Posterior cingulate gyrus (tissue), 11 donors: ENCODE measurements around the gene MATN1.
A peak's percentile ranks its signal among the peaks of the same experiment; 100 is the strongest.

Experiments
- DNase-seq, 10 donors: peaks; one replicate each; pipeline versions ENCODE4 v3.0.0 to v3.0.0-alpha.2; 2020 to 2021; ENCODE audit warnings: mixed read lengths in 3 of 10
- intact Hi-C: fragments of 100-400 bp; cut with DNase I; formaldehyde crosslinking; loops from one replicate; pipeline ENCODE4 v1.15.1; 2023

The MATN1 gene

GRCh38 chr1:30707412-30708360 lies 15.7 kb downstream of the MATN1 start:
- peak; percentile 73 to 99 (median 88) for DNase-seq
- intact Hi-C loops, result loop anchor here (2.0 to 10.0 kb wide), 3 partner anchors 1471 to 1923 kb away; partner anchors contain the start of gene PTPRU

GRCh38 chr1:30706528-30706927 lies 16.9 kb downstream of the MATN1 start:
- DNase-seq, result peak in 6 of 10 donors; percentile 49 to 92 (median 59)
- intact Hi-C loops, result loop anchor here (2.0 to 10.0 kb wide), 3 partner anchors 1470 to 1922 kb away; partner anchors contain the start of gene PTPRU

GRCh38 chr1:30705698-30706097 lies 17.7 kb downstream of the MATN1 start:
- DNase-seq, result no peak
- intact Hi-C loops, result loop anchor here (2.0 to 10.0 kb wide), 3 partner anchors 1469 to 1921 kb away; partner anchors contain the start of gene PTPRU

- peak in 5 of 10 donors; percentile 37 to 90 (median 42) for DNase-seq
- intact Hi-C loops, result loop anchor here (10.0 kb wide), 2 partner anchors 1670 to 1920 kb away; no protein-coding TSS in a partner anchor
These were observed 18.4 kb downstream of the MATN1 start for GRCh38 chr1:30704765-30705509.

DNA sequence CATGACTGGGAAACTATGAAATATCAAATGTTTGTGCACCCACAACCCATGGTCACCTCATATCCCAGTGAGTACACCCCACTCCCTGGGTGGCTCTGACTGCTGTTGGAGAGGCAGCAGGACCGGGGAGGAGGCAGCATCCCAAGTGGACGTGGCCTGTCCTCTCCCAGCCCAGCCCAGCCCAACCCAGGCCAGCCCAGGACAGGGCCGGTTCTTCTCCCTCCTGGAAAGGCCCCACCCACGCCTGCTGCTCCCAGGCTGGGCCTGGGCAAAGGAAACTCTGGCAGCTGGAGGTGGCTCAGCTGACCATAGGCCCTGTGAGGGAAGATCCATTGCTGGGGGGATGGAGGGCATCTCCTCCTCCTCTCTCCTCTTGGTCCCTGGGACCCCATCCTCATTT lies 19.1 kb downstream of the MATN1 start:
- intact Hi-C loops, result loop anchor here (10.0 kb wide), 2 partner anchors 1669 to 1919 kb away; no protein-coding TSS in a partner anchor
- no peak for DNase-seq

GRCh38 chr1:30702823-30703222 lies 20.6 kb downstream of the MATN1 start:
- DNase-seq, result no peak
- intact Hi-C loops, result loop anchor here (10.0 kb wide), 2 partner anchors 1668 to 1918 kb away; no protein-coding TSS in a partner anchor

DNA sequence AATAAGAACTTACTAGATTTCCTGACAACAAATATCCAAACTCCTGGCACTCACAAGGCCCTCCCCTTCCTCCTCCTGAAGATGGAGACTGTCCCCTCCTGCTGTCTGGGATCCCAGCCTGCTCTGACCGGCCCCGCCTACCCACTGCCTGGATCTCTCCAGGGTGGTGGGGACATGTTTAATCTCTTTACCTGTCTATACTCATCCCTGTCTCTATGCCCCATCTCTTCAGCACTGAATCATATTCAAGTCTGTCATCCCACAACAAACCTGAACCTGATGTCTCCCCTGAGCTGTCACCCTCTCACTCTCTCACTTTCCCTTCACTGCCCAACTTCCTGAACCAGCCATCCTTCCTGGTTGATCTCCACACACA lies 22.1 kb downstream of the MATN1 start:
- intact Hi-C loops, result loop anchor here (10.0 kb wide), 2 partner anchors 1666 to 1916 kb away; no protein-coding TSS in a partner anchor
- no peak for DNase-seq

- intact Hi-C loops, result loop anchor here (10.0 kb wide), 2 partner anchors 1666 to 1916 kb away; no protein-coding TSS in a partner anchor
- DNase-seq, result peak in 3 of 10 donors; percentile 31 to 82 (median 43)
These were observed 22.7 kb downstream of the MATN1 start for GRCh38 chr1:30700528-30701257.

- intact Hi-C loops, result loop anchor here (10.0 kb wide), 2 partner anchors 1665 to 1915 kb away; no protein-coding TSS in a partner anchor
- DNase-seq, result no peak
These were observed 23.6 kb downstream of the MATN1 start for GRCh38 chr1:30699762-30700161.

DNA sequence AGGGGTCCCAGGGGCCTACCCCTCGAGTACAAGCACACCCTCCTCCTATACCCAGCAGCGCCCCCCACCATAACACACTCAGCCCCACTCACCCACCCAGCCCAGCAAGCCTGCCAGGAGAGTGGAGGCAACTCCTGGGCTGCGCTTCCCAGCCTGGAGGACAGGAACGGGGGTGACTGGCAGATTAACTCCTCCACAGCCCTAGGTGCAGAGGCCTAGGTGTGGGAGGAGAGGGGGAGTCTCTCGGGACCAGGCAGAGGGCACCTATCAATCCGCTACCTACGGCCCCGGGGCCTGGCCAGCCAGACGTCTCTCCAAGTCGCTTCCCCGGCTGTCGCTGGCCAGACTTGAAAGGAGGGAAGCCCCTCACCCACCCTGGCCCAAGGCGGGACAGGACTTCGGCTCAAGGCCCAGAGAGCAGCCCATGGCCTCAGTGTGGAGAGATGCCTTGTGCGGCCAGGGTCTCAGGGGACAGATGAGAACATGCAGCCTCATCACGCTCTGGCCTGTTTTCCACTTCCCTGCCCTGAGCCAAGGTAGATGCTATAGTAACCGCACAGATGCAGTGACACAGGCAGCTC lies 24.9 kb downstream of the MATN1 start:
- peak in 1 of 10 donors; percentile 83 for DNase-seq
- intact Hi-C loops, result no loop called here

GRCh38 chr1:30697571-30698376 lies 25.6 kb downstream of the MATN1 start:
- DNase-seq, result peak in 1 of 10 donors; percentile 60
- intact Hi-C loops, result no loop called here

GRCh38 chr1:30696831-30697230 lies 26.6 kb downstream of the MATN1 start:
- intact Hi-C loops, result no loop called here
- DNase-seq, result peak in 1 of 10 donors; percentile 56

DNA sequence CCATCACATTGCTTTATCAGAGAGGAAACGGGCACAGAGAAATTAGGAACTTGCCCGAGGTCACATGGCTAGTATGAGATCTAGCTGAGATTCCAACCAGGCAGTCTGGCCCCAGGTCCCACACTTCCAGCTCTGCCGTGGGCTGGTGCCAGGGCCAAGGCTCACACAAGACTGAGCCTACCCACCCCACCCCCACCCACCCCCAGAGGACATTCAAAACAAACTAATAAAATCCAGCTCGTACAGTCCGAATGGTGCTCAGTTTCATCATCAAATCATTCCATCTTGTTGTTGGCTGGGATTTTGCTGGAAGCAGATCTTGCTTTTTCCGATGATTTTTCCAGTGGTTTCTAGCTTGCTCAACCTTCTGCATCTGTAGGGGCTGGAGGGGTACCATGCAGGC lies 27.9 kb downstream of the MATN1 start:
- DNase-seq, result peak in 1 of 10 donors; percentile 58
- intact Hi-C loops, result no loop called here

- intact Hi-C loops, result no loop called here
- peak in 1 of 10 donors; percentile 35 for DNase-seq
These were observed 28.9 kb downstream of the MATN1 start for GRCh38 chr1:30694280-30695175.

DNA sequence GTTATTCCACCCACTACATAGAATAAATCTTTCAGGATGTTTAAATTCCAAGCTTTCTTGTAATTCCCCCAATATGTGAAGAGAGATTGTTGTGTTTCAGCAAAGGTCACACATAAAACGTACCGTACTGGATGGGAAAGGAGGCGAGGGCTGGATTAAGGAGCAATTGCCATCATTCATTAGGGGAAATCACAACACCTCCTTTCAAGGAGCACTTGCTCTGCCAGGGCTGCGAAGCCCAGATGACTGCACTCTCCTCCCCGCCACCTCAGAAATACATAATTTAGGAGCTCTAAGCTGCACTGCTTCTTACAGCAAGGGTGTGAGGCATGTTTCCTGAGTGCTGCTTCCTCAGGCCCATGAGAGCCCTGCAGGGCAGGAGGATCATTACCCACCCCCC lies 29.6 kb downstream of the MATN1 start:
- DNase-seq, result no peak
- intact Hi-C loops, result no loop called here

- intact Hi-C loops, result no loop called here
These were observed 30.0 kb downstream of the MATN1 start for GRCh38 chr1:30693366-30693765.

DNA sequence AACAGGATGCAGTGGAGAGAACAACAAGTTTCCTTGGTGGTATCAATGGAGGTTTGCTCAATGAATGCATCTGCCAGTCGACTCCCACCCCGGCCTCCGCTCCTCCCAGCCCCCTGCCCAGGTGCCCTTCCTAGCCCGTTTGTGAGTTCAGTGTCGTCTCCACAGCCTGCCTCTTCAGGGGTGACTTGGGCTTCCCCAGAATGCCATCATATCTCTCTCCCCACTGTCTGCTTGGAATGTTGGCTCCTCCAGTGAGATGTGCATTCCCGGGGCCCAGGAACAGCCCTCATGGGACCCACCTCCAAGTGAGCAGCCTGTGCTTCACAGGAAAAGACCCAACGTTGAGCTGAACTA lies 30.5 kb downstream of the MATN1 start:
- peak in 1 of 10 donors; percentile 49 for DNase-seq
- intact Hi-C loops, result no loop called here

More at GRCh38 chr1:30693366-30693765, 30.0 kb downstream of the MATN1 start:
- DNase-seq, result peak in 1 of 10 donors; percentile 59
